Fibroblast of pulmonary artery (primary cell): ENCODE measurements around the gene TENM4.

Experiments
- DNase-seq: peaks from one replicate; pipeline ENCODE4 v3.0.0-alpha.2; 2010; ENCODE audit warnings: low read depth
- H3K4me3 ChIP-seq: replicated peaks from 2 replicates; pipeline ENCODE4 v1.5.1; 2011; ENCODE audit warnings: low read depth, mild to moderate bottlenecking, control low read depth, low read length, moderate library complexity
- CTCF ChIP-seq: IDR thresholded peaks from 2 replicates; pipeline ENCODE4 v1.5.1; 2011; ENCODE audit warnings: mild to moderate bottlenecking, control low read depth, low read length, inconsistent platforms; ENCODE audit errors: missing control alignments

Gene TENM4

DNA sequence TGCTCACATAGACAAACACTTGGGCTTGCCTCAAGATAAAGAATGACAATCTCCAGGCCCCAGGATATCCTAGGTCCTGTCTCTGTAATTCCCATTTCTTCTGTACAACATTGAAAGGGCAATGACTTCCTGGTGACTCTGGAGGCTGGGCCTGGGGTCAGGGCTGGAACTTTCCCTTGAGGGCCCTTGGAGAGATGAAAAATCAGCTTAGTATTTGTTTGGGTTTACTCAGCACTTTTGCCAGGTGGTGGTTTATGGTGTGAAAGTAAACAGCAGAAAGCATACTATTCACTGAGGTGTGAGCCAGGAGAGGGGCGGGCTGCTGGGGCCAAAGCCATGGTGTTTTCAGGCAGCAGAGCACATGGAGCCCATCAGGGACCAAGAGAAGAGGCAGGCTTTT, 651.5 kb downstream of the TENM4 start:
- TF ChIP-seq CTCF, result no peak
- no peak for DNase-seq
- no peak overlapping the region for H3K4me3 ChIP-seq

- no peak for TF ChIP-seq CTCF
- DNase-seq, result no peak
Measured at GRCh38 chr11:78788533-78788932, 652.3 kb downstream of the TENM4 start.

GRCh38 chr11:78787696-78788095, 653.1 kb downstream of the TENM4 start:
- no peak for DNase-seq
- TF ChIP-seq CTCF, result no peak
- no peak overlapping the region for H3K4me3 ChIP-seq

More at GRCh38 chr11:78788533-78788932, 652.3 kb downstream of the TENM4 start:
- H3K4me3 ChIP-seq, result no peak overlapping the region

DNA sequence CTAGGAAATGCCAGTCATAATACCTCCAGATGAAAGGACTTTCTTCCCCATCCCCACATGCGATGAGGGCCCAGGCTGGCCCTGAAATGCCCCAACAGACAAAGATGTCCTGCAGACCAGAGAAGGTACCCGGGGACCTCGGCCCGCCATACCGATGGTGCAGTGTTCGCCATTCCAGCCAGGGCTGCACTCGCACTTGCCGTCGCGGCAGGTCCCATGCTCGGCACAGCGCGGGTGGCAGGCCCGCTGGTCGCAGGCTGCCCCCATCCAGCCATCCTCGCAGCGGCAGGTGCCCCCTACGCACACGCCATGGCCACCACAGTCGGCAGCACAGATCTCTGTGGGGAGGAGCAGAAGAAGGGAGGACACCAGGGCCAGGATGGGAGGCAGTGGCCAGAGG, 654.1 kb downstream of the TENM4 start:
- TF ChIP-seq CTCF, result no peak
- no peak for DNase-seq
- no peak overlapping the region for H3K4me3 ChIP-seq

- no peak overlapping the region for H3K4me3 ChIP-seq
- TF ChIP-seq CTCF, result no peak
- no peak for DNase-seq
Measured at GRCh38 chr11:78786086-78786485, 654.7 kb downstream of the TENM4 start.

DNA sequence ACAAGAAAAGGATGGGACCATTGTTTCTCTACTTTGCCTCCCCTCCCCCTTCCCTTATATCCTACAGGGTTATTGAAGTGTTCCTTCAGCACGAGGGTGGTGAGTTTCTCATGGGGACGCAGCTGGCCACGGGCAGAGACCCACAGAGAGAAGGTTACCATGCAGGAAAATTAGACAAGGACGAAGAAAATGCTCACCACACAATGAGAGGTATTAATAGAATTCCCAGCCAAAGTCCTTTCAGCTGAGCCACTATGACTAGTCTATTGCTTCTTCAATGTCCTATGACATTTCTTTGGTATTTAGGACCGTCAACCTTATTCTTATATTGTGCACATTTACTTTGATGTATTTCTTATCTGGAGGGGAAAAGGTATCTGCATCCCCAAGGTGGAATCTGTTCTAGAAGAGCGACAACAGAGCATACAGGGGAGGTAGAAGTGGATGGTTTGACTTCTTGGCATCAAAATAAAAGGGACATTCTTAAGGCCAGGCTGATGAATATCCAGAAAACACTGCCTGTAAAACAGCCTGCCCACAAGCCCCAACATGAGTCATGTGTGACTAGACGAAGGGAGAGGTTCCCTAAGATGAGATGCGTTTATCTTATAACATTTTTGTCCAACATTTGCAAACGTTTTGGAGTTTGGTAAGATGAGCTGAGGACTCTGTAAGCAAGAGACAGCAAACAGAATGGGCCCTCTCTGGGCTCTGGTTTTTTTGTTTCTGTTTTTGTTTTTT, 656.3 kb downstream of the TENM4 start:
- no peak for TF ChIP-seq CTCF
- H3K4me3 ChIP-seq, result no peak overlapping the region
- DNase-seq, result peak; percentile 31

- DNase-seq, result no peak
- no peak overlapping the region for H3K4me3 ChIP-seq
- no peak for TF ChIP-seq CTCF
Measured at GRCh38 chr11:78783846-78784245, 657.0 kb downstream of the TENM4 start.
